BE2C (cell line): ENCODE results near the gene SLC35G2. TPM values are rescaled to one million over a fixed set of nuclear protein-coding genes. Genes with fewer than 3 reads are reported as not detected.
A peak's percentile ranks its signal among the peaks of the same experiment; 100 is the strongest.

Source experiments
- DNase-seq: peaks from one replicate; pipeline ENCODE4 v3.0.0-alpha.2; 2020
- H3K27me3 ChIP-seq: fragments of 250-450 bp; sonication (Bioruptor Pico); 2 replicates; pipeline ENCODE4 v1.5.1; 2020; ENCODE audit warnings: mild to moderate bottlenecking
- H3K36me3 ChIP-seq: fragments of 250-450 bp; sonication (Bioruptor Pico); 2 replicates; pipeline ENCODE4 v1.5.1; 2020; ENCODE audit warnings: mild to moderate bottlenecking
- H3K4me1 ChIP-seq: fragments of 250-450 bp; sonication (Bioruptor Pico); 2 replicates; pipeline ENCODE4 v1.5.1; 2020
- H3K4me3 ChIP-seq: 2 replicates; pipeline ENCODE4 v1.5.1; 2011; ENCODE audit warnings: low read depth, low read length
- H3K9me3 ChIP-seq: fragments of 250-450 bp; sonication (Bioruptor Pico); 2 replicates; pipeline ENCODE4 v1.5.1; 2020
- CTCF ChIP-seq: IDR thresholded peaks from 2 replicates; pipeline ENCODE4 v1.5.1; 2012; ENCODE audit warnings: mild to moderate bottlenecking, low read depth, low read length
- polyA plus RNA-seq: library from polyadenylated mRNA; unstranded; fragments of >200 nt; gene quantifications from one replicate; pipeline ENCODE4 v1.2.1, GENCODE V29; 2012; ENCODE audit warnings: low read depth, missing spikeins; ENCODE audit not compliant: insufficient read length, insufficient read depth

SLC35G2 gene
- 28.8 TPM for polyA plus RNA-seq

GRCh38 chr3:136818769-136819391 lies at the start of gene SLC35G2:
Gene SLC35G2, plus strand, starts transcription at chr3:136819126. Its CDS starts 35,335 bp downstream, at chr3:136854461.
- H3K9me3 ChIP-seq = no peaks in the 10 kb centered on the region; the same call in 1 of the 2 replicates
- 0 out of 2 replicates have a peak, but pooled peaks cover 4% of the 10 kb centered on the region for H3K36me3 ChIP-seq
- peak within 1 kb of the TSS; percentile 77 for H3K4me3 ChIP-seq
- peaks cover 4% of the 10 kb centered on the region; the same call in 1 of the 2 replicates for H3K4me1 ChIP-seq
- TF ChIP-seq CTCF = no peak
- H3K27me3 ChIP-seq = no peaks in the 10 kb centered on the region
- DNase-seq = peak; percentile 95

- Histone ChIP-seq H3K9me3 (no peaks in the 10 kb centered on the region), H3K4me1 (no peaks in the 10 kb centered on the region), H3K4me3 (no peak overlapping the region), H3K27me3 (no peaks in the 10 kb centered on the region), H3K36me3 (no peaks in the 10 kb centered on the region)
- no peak for TF ChIP-seq CTCF
- no peak for DNase-seq
Measured at GRCh38 chr3:136772709-136773108, 46.2 kb upstream of the SLC35G2 start.

- no peak for DNase-seq
- Histone ChIP-seq H3K36me3 (no peaks in the 10 kb centered on the region), H3K9me3 (no peaks in the 10 kb centered on the region), H3K27me3 (no peaks in the 10 kb centered on the region), H3K4me1 (no peaks in the 10 kb centered on the region), H3K4me3 (no peak overlapping the region)
- TF ChIP-seq CTCF = no peak
Measured at GRCh38 chr3:136778865-136779264, 40.1 kb upstream of the SLC35G2 start.

- no peak for TF ChIP-seq CTCF
- Histone ChIP-seq H3K4me3 (no peak overlapping the region), H3K27me3 (no peaks in the 10 kb centered on the region), H3K36me3 (no peaks in the 10 kb centered on the region), H3K9me3 (no peaks in the 10 kb centered on the region; the same call in 1 of the 2 replicates), H3K4me1 (no peaks in the 10 kb centered on the region)
- DNase-seq = no peak
Measured at GRCh38 chr3:136780741-136781140, 38.2 kb upstream of the SLC35G2 start.

DNA sequence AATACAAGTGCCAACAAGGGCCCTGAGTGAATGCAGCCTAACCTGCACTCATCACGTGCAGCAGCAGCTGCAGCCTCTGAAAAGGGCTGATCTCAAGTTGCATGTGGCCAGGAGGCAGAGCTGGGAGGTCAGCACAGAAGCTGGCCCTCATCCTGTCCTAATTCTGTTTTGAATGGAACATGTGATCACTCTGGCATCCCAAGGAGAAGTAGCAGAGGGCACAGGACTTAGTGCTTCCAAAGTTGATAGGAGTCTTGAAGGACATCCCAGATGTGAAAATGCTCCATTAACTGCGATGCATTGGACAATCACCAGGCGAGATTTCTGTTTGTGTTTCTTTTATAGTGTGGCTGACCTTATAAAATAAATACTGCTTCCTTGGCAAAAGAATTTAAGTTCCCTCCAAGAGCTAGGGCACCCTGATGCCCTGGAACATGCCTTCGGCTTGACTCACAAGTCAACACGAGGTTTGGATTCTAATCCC lies 35.2 kb upstream of the SLC35G2 start:
- Histone ChIP-seq H3K9me3 (no peaks in the 10 kb centered on the region; the same call in 1 of the 2 replicates), H3K36me3 (no peaks in the 10 kb centered on the region), H3K4me3 (no peak overlapping the region), H3K4me1 (peaks cover 8% of the 10 kb centered on the region), H3K27me3 (no peaks in the 10 kb centered on the region)
- TF ChIP-seq CTCF = no peak
- DNase-seq = no peak

DNA sequence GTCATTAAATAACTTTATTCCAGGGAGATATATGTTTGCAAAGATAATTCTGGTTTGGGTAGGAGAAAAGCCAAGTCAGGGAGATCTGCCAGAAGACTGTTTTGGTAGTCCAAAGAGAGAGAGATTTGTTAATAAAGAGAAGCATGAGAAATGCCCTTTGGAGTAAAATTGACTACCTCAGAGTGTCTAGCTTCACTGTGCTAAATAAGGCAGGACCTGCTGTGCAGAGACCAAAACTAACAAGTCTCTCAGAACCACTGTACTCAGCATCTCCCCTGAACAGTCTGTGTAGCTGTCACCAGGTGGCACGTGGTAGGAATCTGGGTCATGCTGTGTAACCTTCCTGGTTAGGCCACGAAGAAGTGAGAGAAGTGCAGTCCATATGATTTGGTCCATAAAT lies 31.6 kb upstream of the SLC35G2 start:
- no peak for DNase-seq
- Histone ChIP-seq H3K27me3 (no peaks in the 10 kb centered on the region), H3K4me1 (peaks cover 8% of the 10 kb centered on the region), H3K4me3 (no peak overlapping the region), H3K36me3 (no peaks in the 10 kb centered on the region), H3K9me3 (no peaks in the 10 kb centered on the region; the same call in 1 of the 2 replicates)
- TF ChIP-seq CTCF = no peak
